Memory B cell (primary cell): Measurements from ENCODE around the gene ACSL6.

Source experiments
- ATAC-seq: fragments of 150-1000 bp; cut with Tn5 transposase; 2 replicates; pipeline ENCODE4 v1.10.0; 2021; ENCODE audit warnings: low read depth, mild to moderate bottlenecking, moderate library complexity
- DNase-seq, 2 donors: peaks; one replicate each; pipeline ENCODE4 v3.0.0; 2022; ENCODE audit warnings: low spot score in 2 of 2
- H3K27ac Mint-ChIP-seq: one replicate; pipeline ENCODE4 v1.8.0; 2022; ENCODE audit warnings: mild to moderate bottlenecking, moderate library complexity, mixed read lengths
- H3K27me3 Mint-ChIP-seq: one replicate; pipeline ENCODE4 v1.8.0; 2022; ENCODE audit warnings: mixed read lengths
- H3K36me3 Mint-ChIP-seq: one replicate; pipeline ENCODE4 v1.8.0; 2022; ENCODE audit warnings: mild to moderate bottlenecking, mixed read lengths
- H3K4me1 Mint-ChIP-seq: one replicate; pipeline ENCODE4 v1.8.0; 2022; ENCODE audit warnings: mixed read lengths
- H3K4me3 Mint-ChIP-seq: one replicate; pipeline ENCODE4 v1.8.0; 2022; ENCODE audit warnings: mild to moderate bottlenecking, moderate library complexity, mixed read lengths
- H3K9me3 Mint-ChIP-seq: one replicate; pipeline ENCODE4 v1.8.0; 2022; ENCODE audit warnings: mixed read lengths

Gene ACSL6

DNA sequence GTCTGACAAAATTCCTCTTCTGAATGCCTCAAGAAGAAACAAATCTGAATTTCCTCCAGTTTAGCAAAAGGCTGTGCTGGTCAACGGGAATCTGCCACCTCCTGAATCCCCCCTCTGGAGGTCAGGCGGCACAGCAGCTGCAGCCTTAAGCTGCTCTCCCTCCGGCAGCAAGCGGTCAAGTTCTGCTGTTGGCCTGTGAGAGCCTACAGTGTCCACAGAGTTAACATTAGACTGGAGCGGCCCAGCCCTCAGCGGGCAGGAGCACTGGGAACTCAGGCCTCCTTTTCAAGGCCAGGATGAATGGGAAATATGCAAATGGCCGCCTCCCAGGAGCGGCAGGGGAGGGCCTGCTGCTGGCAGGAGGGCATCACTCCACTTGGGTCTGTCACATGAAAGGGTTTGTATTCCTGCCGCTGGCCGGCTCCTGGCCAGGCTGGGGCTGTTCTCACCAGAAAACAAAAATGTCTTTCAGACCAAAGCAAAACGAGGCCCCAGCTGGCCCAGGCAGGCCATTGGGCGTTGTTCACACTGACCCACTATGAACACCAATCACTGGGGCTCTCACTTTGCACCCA lies 8.2 kb downstream of the ACSL6 start:
- Mint-ChIP-seq H3K27ac (no peak overlapping the region), H3K9me3 (no peaks in the 10 kb centered on the region), H3K36me3 (no peaks in the 10 kb centered on the region), H3K4me1 (no peaks in the 10 kb centered on the region), H3K27me3 (peaks cover 5% of the 10 kb centered on the region), H3K4me3 (no peak overlapping the region)
- DNase-seq (no peak), ATAC-seq (no peak)

DNA sequence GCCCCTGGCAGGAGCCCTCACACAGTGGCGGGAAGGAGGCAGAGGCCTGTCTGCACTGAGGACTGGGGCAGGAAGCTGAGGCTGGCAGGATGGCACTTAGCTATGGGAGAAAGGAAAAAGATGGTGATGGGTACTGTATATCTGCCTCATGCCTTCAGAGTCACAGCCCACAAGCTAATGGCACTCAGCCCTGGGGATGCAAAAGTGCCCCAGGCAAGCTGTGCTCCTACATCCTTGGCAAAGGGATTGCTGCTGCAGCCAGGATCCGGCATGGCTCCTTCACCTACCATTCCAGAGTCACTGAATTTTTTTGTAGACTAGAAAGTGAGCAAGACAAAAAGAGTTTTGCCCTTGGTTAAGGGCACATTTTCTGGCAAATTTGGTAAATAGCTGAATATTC lies 8.7 kb downstream of the ACSL6 start:
- Mint-ChIP-seq H3K36me3 (no peaks in the 10 kb centered on the region), H3K27ac (no peak overlapping the region), H3K9me3 (no peaks in the 10 kb centered on the region), H3K4me3 (no peak overlapping the region), H3K27me3 (peaks cover 5% of the 10 kb centered on the region), H3K4me1 (no peaks in the 10 kb centered on the region)
- DNase-seq (no peak), ATAC-seq (no peak)

DNA sequence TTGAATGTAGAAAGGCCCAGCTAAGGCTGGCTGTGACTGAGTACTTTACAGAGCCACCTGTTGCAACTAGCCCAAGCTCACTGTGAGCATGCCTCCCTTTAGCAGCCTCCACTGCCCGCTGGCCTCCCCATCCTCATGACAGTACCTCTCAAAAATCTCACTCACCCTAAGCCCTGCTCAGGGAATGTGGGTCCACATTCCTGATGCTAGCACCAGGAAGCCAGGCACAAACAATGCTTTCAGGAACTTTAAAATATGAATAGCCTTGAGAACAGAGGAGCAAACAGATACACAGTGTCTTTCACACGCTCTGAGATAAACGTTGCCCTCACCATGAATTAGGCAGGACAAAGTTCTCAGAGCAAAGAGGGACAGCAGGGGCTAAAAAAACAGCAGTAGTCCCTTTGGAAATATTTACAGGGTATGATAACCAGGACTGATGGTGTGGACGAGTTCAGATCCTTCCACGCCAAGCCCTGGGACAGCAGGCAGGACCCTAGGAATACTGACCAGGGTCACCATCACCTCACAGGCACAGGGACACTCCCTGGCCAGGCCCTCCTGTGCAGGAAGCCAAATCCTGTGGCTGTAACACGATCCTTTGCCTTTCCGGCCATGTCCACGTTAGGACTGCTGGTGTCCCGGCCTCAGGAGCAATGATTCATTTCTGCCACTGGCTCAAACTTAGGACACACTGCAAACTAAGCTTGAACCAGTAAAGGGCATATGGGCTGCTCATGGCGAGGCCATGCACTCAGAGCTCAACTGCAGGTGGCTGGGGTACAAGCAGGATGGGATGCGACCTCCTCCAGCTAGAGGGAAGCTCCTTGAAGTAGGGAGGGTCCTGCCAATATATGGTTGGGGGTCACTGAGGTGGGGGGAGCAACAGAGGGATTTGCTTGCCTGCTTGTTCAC lies 9.6 kb downstream of the ACSL6 start:
- Mint-ChIP-seq H3K9me3 (no peaks in the 10 kb centered on the region), H3K4me1 (no peaks in the 10 kb centered on the region), H3K4me3 (no peak overlapping the region), H3K36me3 (no peaks in the 10 kb centered on the region), H3K27me3 (peaks cover 5% of the 10 kb centered on the region), H3K27ac (no peak overlapping the region)
- DNase-seq (no peak), ATAC-seq (no peak)

DNA sequence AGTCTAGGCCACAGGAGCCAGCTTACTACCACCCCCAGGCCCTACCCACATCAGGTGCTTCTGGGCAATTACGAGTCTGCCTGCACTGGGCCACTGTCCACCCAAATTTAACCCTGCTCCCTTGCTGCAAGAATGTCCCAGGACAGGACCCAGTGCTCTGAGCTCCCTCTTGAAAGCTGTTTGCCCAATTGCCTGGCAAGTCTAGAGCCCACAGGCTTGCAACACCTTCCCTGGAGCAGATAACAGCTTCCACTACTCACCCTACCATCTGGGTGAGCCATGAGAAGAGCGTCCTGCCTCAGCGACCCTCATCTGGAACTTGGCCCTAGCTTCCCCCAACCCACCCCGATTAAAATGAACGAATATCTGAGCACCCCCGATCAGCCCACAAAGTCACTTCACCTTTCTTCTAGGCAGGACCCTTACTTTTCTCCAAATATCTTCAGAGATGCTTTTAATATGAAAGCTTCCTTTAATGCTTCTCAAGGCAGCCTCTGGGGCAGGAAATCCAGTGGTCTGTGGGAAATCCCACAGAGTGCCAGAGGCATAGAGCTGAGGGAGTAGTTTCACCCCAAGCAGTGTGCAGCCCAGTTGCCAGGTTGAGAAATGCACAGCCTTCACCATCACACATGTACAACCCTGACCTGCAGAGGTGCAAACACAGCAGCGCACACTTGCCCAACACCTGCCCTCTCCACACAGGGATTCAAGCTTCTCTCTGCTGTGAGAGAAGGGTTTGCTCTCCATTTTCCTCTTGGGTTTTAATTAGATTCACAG lies 10.6 kb downstream of the ACSL6 start:
- Mint-ChIP-seq H3K4me3 (no peak overlapping the region), H3K4me1 (no peaks in the 10 kb centered on the region), H3K27ac (no peak overlapping the region), H3K36me3 (no peaks in the 10 kb centered on the region), H3K27me3 (peaks cover 5% of the 10 kb centered on the region), H3K9me3 (no peaks in the 10 kb centered on the region)
- DNase-seq (no peak), ATAC-seq (no peak)

DNA sequence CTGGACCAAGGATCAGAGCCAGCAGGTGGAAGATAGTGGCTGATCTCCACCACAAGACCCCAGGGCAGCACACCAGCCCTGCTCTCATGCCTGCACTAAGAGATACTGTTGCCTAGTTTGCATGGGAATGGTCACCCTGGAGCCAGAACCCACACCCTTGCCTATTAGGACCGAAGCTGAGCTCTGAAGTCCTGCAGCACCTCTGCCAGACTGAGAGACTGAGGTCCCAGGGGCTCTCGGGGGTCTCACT lies 11.3 kb downstream of the ACSL6 start:
- no peaks in the 10 kb centered on the region for H3K36me3 Mint-ChIP-seq
- H3K4me3 Mint-ChIP-seq = no peak overlapping the region
- no peaks in the 10 kb centered on the region for H3K4me1 Mint-ChIP-seq
- H3K9me3 Mint-ChIP-seq = no peaks in the 10 kb centered on the region
- H3K27ac Mint-ChIP-seq = no peak overlapping the region
- peaks cover 5% of the 10 kb centered on the region for H3K27me3 Mint-ChIP-seq
- ATAC-seq = no peak
- no peak for DNase-seq

DNA sequence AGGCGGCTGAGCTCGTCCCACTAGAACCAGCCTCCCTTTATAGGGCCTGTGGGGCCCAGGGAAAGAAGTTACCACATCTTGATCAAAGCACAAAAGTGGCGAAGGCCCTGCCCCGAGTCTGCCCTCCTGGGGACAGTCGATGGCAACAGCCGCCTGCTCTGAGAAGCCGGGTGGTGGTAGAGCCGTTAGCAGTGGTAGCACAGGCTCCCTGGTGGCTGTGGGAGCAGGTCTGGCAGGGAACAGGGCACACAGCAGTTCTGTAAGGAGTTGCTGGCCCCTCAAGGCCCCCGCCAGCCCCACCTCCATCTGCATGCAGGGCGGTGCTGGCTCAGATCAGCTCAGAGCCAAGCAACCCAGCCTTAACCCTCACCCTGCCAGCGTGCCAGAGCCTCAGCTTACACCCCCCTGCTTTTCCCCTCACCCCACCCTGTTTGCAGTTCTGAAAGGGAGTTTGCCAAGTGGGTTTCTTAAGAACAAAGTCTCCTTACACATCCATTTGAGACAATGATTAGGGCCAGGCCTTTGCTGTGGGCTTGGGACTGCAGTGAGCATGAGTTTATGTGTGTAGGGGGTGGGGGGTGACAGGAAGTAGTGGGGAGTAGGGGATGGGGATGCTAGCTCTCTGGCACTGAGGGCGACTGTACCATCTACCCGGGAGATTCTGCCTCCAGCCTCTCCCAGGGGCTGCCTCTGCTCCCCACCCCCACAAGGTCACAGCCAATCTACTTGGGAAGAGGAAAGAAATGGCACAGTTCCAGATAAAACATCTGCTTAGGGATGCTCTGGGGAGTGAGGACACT lies 11.8 kb downstream of the ACSL6 start:
- Mint-ChIP-seq H3K9me3 (no peaks in the 10 kb centered on the region), H3K4me1 (no peaks in the 10 kb centered on the region), H3K36me3 (no peaks in the 10 kb centered on the region), H3K4me3 (no peak overlapping the region), H3K27ac (no peak overlapping the region), H3K27me3 (peaks cover 5% of the 10 kb centered on the region)
- ATAC-seq = no peak
- DNase-seq = no peak

DNA sequence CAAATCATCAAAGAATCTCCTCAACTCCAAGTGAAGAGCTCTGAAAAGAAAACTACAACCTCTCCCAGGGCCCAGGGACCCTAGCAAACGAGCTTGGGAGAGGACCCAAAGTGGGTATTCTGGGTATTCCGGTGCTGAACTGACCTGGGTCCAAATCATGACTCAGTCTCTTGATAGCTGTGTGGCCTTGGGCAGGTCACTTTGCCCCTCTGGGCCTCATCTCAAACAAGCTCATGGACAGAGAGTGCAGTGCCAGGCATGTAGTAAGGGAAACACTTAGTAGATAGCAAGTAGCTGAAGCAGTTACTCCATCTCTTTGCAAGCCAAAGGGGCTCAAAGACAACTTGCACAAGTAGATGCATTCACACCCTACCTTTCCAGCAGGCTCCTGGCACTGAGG lies 12.4 kb downstream of the ACSL6 start:
- Mint-ChIP-seq H3K4me3 (no peak overlapping the region), H3K9me3 (no peaks in the 10 kb centered on the region), H3K27ac (no peak overlapping the region), H3K36me3 (no peaks in the 10 kb centered on the region), H3K27me3 (peaks cover 5% of the 10 kb centered on the region), H3K4me1 (no peaks in the 10 kb centered on the region)
- DNase-seq (no peak), ATAC-seq (no peak)

DNA sequence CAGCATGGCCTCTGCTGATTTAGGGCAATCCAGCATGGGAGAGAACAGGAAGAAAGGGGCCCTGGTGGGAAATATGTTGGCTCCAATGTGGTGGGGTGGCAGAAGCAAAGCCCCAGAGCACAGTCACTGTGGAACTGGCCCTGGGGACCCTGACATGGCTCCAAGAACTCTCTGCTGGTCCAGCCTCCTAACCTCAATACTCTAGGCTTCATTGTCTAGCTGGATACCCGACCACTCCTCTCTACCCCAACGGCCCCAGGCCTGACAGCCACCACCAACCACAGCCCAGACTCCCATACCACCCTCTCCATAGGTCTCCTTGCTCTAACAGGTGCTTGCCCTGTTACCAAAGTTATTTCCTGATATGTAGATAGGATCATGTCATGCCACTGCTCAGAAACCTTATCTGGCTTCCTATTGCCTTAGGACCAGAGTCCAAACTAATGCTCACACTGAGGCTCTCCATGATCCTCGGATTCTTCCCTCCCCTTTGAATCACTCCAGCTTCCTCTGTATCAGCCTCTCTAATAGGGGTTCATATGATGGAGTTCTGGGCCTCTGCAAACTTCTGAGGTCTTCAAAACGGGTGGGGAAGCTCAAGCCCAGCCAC lies 12.9 kb downstream of the ACSL6 start:
- Mint-ChIP-seq H3K27me3 (peaks cover 5% of the 10 kb centered on the region), H3K27ac (no peak overlapping the region), H3K4me3 (no peak overlapping the region), H3K36me3 (no peaks in the 10 kb centered on the region), H3K4me1 (no peaks in the 10 kb centered on the region), H3K9me3 (no peaks in the 10 kb centered on the region)
- DNase-seq (no peak), ATAC-seq (no peak)

DNA sequence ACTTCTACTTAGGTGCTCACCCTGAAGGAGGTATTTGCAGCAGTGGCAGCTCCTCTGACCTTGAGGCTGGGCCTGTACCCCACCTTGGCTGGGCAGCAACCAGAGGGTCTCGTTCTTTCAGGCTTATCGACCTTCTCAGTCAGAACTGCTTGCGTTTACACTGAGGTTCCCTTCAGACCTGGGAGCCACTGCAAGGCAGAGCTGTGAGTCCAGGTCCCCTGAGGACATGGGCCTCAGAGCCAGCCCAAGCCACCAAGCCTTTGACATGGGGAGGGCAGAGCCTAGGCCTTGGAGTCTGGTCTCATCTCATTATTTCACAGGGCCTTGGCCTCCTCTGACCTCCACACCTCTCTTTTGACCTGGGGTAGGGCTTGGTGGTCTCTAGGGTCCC lies 13.7 kb downstream of the ACSL6 start:
- peaks cover 7% of the 10 kb centered on the region for H3K27me3 Mint-ChIP-seq
- no peak overlapping the region for H3K27ac Mint-ChIP-seq
- no peak for DNase-seq
- no peak for ATAC-seq
- no peaks in the 10 kb centered on the region for H3K36me3 Mint-ChIP-seq
- no peak overlapping the region for H3K4me3 Mint-ChIP-seq
- no peaks in the 10 kb centered on the region for H3K9me3 Mint-ChIP-seq
- no peaks in the 10 kb centered on the region for H3K4me1 Mint-ChIP-seq

DNA sequence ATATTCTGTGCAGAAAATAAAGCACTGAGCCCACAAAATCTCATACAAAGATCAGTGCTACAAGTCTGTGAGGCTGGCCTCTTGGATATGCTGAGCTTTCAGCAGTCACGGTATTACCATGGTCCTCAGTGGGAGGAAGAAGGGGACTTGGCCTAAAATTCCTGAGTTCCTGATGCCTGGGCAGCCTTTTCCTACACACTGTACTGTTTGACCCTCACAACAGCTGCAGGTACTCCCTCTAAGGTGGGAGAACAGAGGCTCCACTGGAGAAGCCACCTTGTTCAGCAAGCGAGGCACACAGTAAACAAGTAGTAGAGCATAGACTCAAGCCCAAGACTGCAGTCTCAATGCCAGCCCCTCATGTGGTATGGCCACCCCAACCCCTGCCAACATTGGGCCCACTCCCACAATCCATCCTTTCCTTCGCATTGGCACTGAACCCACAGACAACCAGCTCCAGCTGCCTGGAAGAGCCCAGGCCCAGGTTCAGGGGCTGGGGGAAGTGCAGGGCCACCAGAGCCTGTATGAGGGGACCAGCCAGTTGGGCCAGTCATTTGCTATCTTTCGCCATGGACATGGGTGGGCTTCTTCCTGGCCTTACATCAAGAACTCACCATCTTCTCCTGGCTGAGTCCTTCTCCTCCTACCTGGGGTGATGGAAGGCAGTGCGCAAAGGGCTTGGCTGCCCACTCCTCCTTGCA lies 14.3 kb downstream of the ACSL6 start:
- no peaks in the 10 kb centered on the region for H3K36me3 Mint-ChIP-seq
- H3K27ac Mint-ChIP-seq = no peak overlapping the region
- no peaks in the 10 kb centered on the region for H3K9me3 Mint-ChIP-seq
- peaks cover 6% of the 10 kb centered on the region for H3K27me3 Mint-ChIP-seq
- ATAC-seq (no peak), DNase-seq (no peak)
- no peaks in the 10 kb centered on the region for H3K4me1 Mint-ChIP-seq
- no peak overlapping the region for H3K4me3 Mint-ChIP-seq

DNA sequence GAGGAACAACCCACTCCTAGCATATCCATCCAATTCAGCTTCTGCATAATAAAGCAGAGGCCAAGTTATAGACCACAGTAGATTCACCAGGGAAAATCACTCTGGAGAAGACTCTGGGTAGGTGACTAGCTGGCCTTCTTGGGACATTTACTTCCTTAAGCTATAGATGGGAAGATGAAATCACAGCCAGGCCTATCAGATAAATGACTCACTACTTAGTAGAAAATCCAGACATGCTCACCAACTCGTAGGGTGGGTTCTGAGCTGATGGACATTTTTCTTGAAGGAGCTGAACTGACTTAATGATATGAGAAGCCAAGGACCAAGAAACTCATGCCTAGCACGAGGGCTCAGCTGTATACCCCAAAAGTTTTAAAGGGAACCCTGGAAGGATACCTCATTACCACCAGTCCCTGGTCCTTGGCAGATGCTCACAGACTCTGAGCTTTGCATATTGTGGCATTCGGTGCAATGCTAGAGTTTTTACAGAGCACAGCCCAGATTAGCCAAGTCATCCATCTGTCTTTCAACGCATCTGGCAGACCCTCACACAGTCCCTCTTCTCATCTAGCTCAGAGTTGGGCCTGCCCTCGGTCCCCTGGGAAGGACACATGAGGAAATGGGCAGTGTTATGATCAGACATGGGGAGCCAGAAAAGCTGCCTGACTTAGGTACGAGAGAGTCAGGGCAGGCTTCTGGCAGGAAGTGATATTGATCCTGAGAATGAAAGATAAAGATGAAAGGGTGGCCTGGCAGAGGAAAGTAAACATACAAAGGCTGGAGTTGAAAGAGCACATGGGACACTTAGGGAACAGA lies 15.0 kb downstream of the ACSL6 start:
- Mint-ChIP-seq H3K27ac (no peak overlapping the region), H3K9me3 (no peaks in the 10 kb centered on the region), H3K4me1 (no peaks in the 10 kb centered on the region), H3K4me3 (no peak overlapping the region), H3K27me3 (peaks cover 9% of the 10 kb centered on the region), H3K36me3 (no peaks in the 10 kb centered on the region)
- no peak for DNase-seq
- no peak for ATAC-seq

DNA sequence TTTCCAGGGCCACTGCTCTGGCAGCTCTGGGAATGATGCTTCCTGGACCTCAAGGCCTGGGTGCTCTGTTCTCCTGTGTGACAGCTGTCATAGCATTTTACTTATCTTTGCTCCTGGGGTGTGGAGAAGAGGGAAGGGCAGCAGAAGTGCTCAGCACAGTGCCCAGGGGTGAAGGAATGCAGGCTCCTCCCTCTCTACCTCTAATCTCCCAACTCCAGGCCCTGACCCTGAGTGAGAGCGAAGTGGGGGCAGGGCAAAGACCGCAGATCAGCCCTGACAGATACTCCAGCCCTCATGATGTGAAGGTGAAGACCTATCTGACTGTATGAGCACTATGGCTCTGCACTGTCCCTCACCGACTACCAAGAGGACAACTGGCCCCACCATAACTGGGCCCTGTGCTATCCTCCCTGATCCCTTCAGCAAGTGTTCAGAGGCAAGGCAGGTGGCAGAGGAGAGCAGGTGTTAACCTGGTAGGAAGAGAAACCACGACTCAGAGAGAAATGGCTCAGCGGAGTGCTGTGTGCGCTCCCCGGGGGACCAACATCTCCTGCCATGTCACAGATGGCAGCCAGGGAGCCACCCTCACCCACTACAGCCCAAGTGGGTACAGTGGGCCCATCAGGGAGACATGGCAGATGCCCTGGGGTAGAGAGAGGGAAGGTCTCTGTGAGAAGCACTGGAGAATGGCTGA lies 16.8 kb downstream of the ACSL6 start:
- ATAC-seq = no peak
- no peak for DNase-seq
- H3K9me3 Mint-ChIP-seq = no peaks in the 10 kb centered on the region
- no peaks in the 10 kb centered on the region for H3K4me1 Mint-ChIP-seq
- H3K27me3 Mint-ChIP-seq = peaks cover 11% of the 10 kb centered on the region
- no peak overlapping the region for H3K27ac Mint-ChIP-seq
- H3K4me3 Mint-ChIP-seq = no peak overlapping the region
- no peaks in the 10 kb centered on the region for H3K36me3 Mint-ChIP-seq
